ENCODE measurements around the gene CACNB4.

The CACNB4 gene

DNA sequence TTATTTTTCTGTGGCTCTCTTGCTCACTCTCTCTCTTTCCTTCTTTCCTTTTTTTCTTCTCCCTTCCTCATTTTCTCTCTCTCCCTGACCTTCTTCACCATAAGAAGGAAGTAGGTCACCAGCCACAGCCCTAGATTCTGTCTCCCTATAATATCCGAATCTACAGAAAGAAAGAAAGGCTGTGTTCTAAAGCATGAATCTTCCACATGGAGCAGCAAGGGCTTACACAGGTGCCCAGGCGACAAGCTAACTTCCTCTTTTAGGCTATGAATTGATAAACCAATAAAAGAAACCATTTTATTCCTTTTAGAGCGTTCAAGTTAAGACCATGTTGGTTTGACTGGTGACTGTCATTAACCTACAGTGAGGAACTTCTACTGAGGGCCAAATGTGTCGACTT lies 49.3 kb downstream of the CACNB4 start:
- no peak overlapping the region for H3K27ac ChIP-seq
- no peak for DNase-seq (ENCODE audit: low spot score)
- H3K4me3 ChIP-seq: no peak overlapping the region
- TF ChIP-seq CTCF (IDR thresholded peaks at IDR 0.05): no peak

GRCh38 chr2:152047824-152048471 lies 50.9 kb downstream of the CACNB4 start:
- DNase-seq (ENCODE audit: low spot score): no peak
- Histone ChIP-seq H3K4me3 (no peak overlapping the region), H3K27ac (no peak overlapping the region)
- no peak for TF ChIP-seq CTCF (IDR thresholded peaks at IDR 0.05)

DNA sequence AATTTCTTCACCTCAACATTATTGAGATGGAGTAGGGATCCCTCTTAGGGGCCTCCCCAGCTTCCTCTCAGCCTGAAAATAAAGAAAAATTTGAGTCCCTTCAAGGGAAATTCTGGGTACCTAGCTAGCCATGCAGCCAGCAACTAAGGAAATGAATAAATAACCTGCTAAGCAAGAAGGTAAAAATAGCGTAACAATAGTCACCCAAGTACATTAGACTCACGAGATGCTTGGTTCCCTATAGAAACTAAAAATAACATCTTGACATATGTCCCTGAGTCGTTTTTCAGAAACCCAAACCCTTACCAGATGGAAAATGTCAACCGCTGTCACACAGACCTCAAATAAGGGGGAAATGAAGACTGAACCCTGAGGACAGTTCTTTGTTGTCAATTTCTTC lies 51.9 kb downstream of the CACNB4 start:
- no peak for DNase-seq (ENCODE audit: low spot score)
- no peak for TF ChIP-seq CTCF (IDR thresholded peaks at IDR 0.05)

DNA sequence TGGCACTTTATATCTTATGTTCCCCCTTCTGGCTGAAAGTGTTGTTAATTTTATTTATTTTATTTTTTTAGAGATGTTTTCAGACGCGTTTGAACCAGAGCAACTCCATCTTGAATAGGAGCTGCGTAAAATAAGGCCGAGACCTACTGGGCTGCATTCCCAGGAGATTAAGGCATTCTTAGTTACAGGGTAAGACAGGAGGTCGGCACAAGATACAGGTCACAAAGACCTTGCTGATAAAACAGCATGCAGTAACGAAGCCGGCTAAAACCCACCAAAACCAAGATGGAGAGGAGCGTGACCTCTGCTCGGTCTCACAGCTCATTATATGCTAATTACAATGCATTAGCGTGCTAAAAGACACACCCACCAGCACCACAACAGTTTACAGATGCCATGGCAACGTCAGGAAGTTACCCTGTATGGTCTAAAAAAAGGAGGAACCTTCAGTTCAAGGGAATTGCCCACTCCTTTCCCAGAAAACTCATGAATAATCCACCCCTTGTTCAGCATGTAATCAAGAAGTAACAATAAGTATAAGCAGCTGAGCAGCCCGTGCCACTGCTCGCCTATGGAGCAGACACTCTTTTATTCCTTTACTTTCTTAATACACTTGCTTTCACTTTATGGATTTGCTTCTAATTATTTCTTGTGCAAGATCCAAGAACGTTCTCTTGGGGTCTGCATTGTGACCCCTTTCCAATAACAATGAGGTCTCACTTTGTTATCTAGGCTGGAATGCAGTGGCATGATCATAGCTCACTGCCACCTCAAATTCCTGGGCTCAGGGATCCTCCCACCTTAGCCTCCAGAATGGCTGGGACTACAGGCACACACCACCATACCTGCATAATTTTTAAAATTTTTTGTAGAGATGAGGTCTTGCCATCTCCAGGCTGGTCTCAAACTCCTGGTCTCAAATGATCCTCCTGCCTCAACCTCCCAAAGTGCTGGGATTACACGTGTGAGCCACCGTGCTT lies 55.9 kb downstream of the CACNB4 start:
- no peak for TF ChIP-seq CTCF (IDR thresholded peaks at IDR 0.05)
- no peak for DNase-seq (ENCODE audit: low spot score)
- Histone ChIP-seq H3K4me3 (no peak overlapping the region), H3K27ac (no peak overlapping the region)

More for the DNA sequence above, 51.9 kb downstream of the CACNB4 start:
- Histone ChIP-seq H3K4me3 (no peak overlapping the region), H3K27ac (no peak overlapping the region)

- no peak for DNase-seq (ENCODE audit: low spot score)
- H3K4me3 ChIP-seq: no peak overlapping the region
- H3K27ac ChIP-seq: peak overlapping the region in 1 of 2 donors; percentile 64
- no peak for TF ChIP-seq CTCF (IDR thresholded peaks at IDR 0.05)
These were observed 60.3 kb downstream of the CACNB4 start for GRCh38 chr2:152038441-152038958.

DNA sequence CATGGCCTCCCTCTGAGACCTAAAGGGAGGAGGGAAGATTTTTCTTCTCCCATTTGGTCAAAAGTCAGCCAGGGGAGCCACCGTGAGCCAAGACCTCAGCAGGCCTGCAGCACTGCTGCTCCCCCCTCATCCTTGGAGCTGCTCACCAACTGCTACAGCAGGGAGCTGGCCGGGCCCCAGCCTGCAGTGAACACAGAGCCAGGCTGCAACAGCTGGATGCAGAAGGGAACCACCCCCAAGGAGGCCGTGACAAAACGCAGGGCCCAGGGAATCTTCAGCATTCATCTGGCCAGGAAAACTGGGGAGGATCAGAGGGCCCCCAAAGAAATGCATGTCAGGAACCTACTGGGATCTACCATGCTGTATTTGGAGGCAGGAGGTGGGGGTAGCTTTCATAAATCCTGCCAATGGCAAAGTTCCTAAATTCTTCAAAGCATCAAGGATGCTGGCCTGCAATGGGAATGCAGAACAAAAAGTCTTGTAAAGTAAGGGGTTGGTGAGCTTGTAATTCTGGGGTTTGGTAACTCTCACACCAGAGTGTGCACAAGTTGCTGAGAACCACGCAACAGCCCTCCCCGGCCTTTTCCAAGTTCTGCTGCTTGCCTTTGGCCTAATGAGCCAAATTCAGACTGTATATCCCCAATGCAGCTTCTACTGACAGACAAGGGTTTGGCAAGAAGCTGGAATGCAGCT lies 61.0 kb downstream of the CACNB4 start:
- TF ChIP-seq CTCF (IDR thresholded peaks at IDR 0.05): no peak
- Histone ChIP-seq H3K27ac (peak overlapping the region in 1 of 2 donors; percentile 64), H3K4me3 (no peak overlapping the region)
- no peak for DNase-seq (ENCODE audit: low spot score)
